ENCODE results near the gene TPK1. TPM values are rescaled to one million over a fixed set of nuclear protein-coding genes. Genes with fewer than 3 reads are reported as not detected.

Gene TPK1
- total RNA-seq, 3 donors from 2014 or later, result 9.2 to 10.5 (median 9.3) TPM

DNA sequence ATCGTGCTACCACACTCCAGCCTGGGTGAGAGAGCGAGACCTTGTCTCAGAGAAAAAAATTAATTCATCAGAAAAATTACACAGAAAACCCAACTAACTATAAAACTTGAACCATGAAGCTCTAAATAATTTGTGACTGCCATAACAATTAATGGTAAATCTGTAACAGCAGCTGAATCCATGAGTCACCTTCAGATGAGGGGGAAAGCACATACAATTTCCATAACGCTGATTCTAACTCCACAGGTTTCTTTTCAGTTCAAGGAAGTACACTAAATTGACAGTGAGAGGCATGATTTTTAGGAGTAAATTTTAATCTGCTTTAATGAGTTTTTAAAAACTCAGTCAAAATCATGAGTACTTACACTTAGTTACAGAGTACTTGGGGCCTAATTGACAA lies 312.2 kb downstream of the TPK1 start:
- Mint-ChIP-seq H3K4me3 (no peak overlapping the region), H3K9me3 (no peaks in the 10 kb centered on the region), H3K36me3 (ENCODE audit: insufficient read depth) (peaks cover 20% of the 10 kb centered on the region), H3K27me3 (ENCODE audit: low read depth) (no peaks in the 10 kb centered on the region), H3K4me1 (ENCODE audit: low read depth) (peaks cover 11% of the 10 kb centered on the region)
- no peak for DNase-seq
- ATAC-seq, result no peak

DNA sequence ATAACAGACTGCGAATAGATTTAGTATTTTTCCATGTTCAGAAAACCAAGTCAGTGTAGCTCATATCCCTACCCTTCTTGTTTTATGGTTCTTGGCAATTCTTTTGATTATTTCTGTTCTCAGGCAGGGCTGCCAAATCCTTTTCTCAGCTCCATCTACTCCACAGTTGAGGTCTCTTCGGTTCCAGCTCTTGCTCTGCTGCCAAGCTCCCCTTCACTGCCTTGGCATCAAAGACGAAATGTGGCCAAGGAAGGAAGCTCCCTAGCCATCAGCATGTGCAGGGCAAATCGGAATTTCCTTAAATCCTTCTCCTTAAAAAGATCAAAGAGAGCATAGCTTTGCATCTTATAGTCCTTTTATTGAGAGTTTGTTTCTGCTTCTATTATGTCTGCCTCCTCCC lies 315.9 kb downstream of the TPK1 start:
- H3K36me3 Mint-ChIP-seq (ENCODE audit: insufficient read depth), result peaks cover 14% of the 10 kb centered on the region
- H3K4me3 Mint-ChIP-seq, result no peak overlapping the region
- no peak for ATAC-seq
- DNase-seq, result no peak
- no peaks in the 10 kb centered on the region for H3K9me3 Mint-ChIP-seq
- peaks cover 21% of the 10 kb centered on the region for H3K4me1 Mint-ChIP-seq (ENCODE audit: low read depth)
- no peaks in the 10 kb centered on the region for H3K27me3 Mint-ChIP-seq (ENCODE audit: low read depth)

GRCh38 chr7:144518360-144518759 lies 317.5 kb downstream of the TPK1 start:
- no peaks in the 10 kb centered on the region for H3K9me3 Mint-ChIP-seq
- ATAC-seq, result no peak
- DNase-seq, result no peak
- H3K4me1 Mint-ChIP-seq (ENCODE audit: low read depth), result peaks cover 21% of the 10 kb centered on the region
- no peaks in the 10 kb centered on the region for H3K27me3 Mint-ChIP-seq (ENCODE audit: low read depth)
- no peak overlapping the region for H3K4me3 Mint-ChIP-seq
- H3K36me3 Mint-ChIP-seq (ENCODE audit: insufficient read depth), result peaks cover 10% of the 10 kb centered on the region

DNA sequence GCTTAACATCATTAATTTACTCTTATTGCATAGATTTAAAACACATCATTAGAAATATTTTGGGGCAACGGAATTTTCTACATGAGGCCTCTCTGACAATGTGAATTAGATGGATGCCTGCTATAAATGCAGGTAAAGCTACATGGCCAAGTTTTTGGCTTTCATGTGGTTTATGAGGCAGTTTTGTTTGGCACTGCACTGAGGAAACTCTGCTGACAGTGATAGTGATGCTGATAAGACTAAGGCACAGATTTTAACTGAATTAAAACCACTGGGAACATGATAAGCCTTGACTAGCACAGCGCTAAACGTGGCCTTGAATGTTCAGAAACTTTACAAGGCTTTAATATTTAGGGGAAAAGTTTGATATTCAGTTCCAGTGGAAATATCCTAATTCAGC lies 318.1 kb downstream of the TPK1 start:
- Mint-ChIP-seq H3K36me3 (ENCODE audit: insufficient read depth) (peaks cover 10% of the 10 kb centered on the region), H3K9me3 (no peaks in the 10 kb centered on the region), H3K4me1 (ENCODE audit: low read depth) (peaks cover 21% of the 10 kb centered on the region), H3K4me3 (no peak overlapping the region), H3K27me3 (ENCODE audit: low read depth) (no peaks in the 10 kb centered on the region)
- DNase-seq, result no peak
- no peak for ATAC-seq

GRCh38 chr7:144516729-144517525 lies 318.9 kb downstream of the TPK1 start:
- Mint-ChIP-seq H3K9me3 (no peaks in the 10 kb centered on the region), H3K36me3 (ENCODE audit: insufficient read depth) (peaks cover 5% of the 10 kb centered on the region), H3K4me3 (no peak overlapping the region), H3K27me3 (ENCODE audit: low read depth) (no peaks in the 10 kb centered on the region), H3K4me1 (ENCODE audit: low read depth) (peaks cover 21% of the 10 kb centered on the region)
- ATAC-seq, result no peak
- DNase-seq, result no peak

- Mint-ChIP-seq H3K27me3 (ENCODE audit: low read depth) (no peaks in the 10 kb centered on the region), H3K9me3 (no peaks in the 10 kb centered on the region), H3K4me1 (ENCODE audit: low read depth) (peaks cover 7% of the 10 kb centered on the region), H3K36me3 (ENCODE audit: insufficient read depth) (peaks cover 11% of the 10 kb centered on the region), H3K4me3 (no peak overlapping the region)
- DNase-seq (no peak), ATAC-seq (no peak)
These were observed 322.5 kb downstream of the TPK1 start for GRCh38 chr7:144513334-144513733.

GRCh38 chr7:144510621-144511020 lies 325.2 kb downstream of the TPK1 start:
- no peak for DNase-seq
- ATAC-seq, result no peak
- H3K4me1 Mint-ChIP-seq (ENCODE audit: low read depth), result no peaks in the 10 kb centered on the region
- no peak overlapping the region for H3K4me3 Mint-ChIP-seq
- H3K9me3 Mint-ChIP-seq, result no peaks in the 10 kb centered on the region
- no peaks in the 10 kb centered on the region for H3K27me3 Mint-ChIP-seq (ENCODE audit: low read depth)
- H3K36me3 Mint-ChIP-seq (ENCODE audit: insufficient read depth), result peaks cover 11% of the 10 kb centered on the region

- Mint-ChIP-seq H3K36me3 (ENCODE audit: insufficient read depth) (peaks cover 13% of the 10 kb centered on the region), H3K4me1 (ENCODE audit: low read depth) (no peaks in the 10 kb centered on the region), H3K4me3 (no peak overlapping the region), H3K9me3 (no peaks in the 10 kb centered on the region), H3K27me3 (ENCODE audit: low read depth) (no peaks in the 10 kb centered on the region)
- ATAC-seq, result no peak
- no peak for DNase-seq
These were observed 327.2 kb downstream of the TPK1 start for GRCh38 chr7:144508702-144509101.

DNA sequence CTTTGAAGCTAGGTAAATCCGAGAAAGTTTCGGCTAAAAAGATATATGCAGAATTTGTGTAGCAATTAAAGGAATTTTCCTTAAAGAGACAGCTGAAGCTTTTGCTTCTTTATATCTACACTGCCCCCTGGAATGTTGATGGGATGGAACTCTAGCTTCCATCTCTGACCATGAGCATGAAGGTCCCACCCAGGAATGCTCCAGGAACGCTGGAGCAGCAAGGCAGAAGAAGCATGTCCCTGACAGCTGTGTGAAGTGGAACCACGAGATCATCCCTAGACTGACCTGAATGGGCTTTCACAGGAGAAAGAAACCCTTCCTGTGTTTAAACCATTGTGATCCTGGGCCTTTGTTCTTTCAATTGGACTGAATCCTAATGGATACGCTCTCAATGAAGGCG lies 332.6 kb downstream of the TPK1 start:
- no peak overlapping the region for H3K4me3 Mint-ChIP-seq
- H3K4me1 Mint-ChIP-seq (ENCODE audit: low read depth), result no peaks in the 10 kb centered on the region
- H3K27me3 Mint-ChIP-seq (ENCODE audit: low read depth), result no peaks in the 10 kb centered on the region
- H3K9me3 Mint-ChIP-seq, result no peaks in the 10 kb centered on the region
- ATAC-seq, result no peak
- no peak for DNase-seq
- H3K36me3 Mint-ChIP-seq (ENCODE audit: insufficient read depth), result peaks cover 9% of the 10 kb centered on the region

- peaks cover 3% of the 10 kb centered on the region for H3K9me3 Mint-ChIP-seq
- peaks cover 8% of the 10 kb centered on the region for H3K36me3 Mint-ChIP-seq (ENCODE audit: insufficient read depth)
- ATAC-seq (no peak), DNase-seq (no peak)
- H3K4me1 Mint-ChIP-seq (ENCODE audit: low read depth), result no peaks in the 10 kb centered on the region
- H3K27me3 Mint-ChIP-seq (ENCODE audit: low read depth), result no peaks in the 10 kb centered on the region
- H3K4me3 Mint-ChIP-seq, result no peak overlapping the region
These were observed 335.6 kb downstream of the TPK1 start for GRCh38 chr7:144500225-144500624.

DNA sequence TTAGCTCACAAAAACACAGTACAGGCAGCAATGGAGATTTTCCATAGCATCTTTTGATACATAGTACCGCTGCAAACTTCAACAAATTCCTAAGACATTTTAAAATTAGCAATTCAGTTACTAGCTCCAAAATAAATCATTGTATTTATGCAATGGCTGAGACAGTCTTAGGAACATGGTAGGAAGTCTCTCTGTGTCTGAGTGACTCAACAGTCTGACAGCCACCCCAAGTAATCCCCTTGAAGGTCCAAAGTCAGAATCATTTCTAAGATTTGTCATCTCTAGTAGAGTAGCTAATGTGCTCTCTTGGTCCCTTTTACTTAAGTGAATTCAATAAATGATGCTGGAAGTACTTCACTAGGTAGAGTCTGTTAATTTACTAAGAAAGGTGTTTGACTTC lies 338.6 kb downstream of the TPK1 start:
- no peaks in the 10 kb centered on the region for H3K4me1 Mint-ChIP-seq (ENCODE audit: low read depth)
- no peaks in the 10 kb centered on the region for H3K27me3 Mint-ChIP-seq (ENCODE audit: low read depth)
- H3K4me3 Mint-ChIP-seq, result no peak overlapping the region
- DNase-seq, result no peak
- peaks cover 11% of the 10 kb centered on the region for H3K36me3 Mint-ChIP-seq (ENCODE audit: insufficient read depth)
- H3K9me3 Mint-ChIP-seq, result peaks cover 8% of the 10 kb centered on the region
- ATAC-seq, result no peak

DNA sequence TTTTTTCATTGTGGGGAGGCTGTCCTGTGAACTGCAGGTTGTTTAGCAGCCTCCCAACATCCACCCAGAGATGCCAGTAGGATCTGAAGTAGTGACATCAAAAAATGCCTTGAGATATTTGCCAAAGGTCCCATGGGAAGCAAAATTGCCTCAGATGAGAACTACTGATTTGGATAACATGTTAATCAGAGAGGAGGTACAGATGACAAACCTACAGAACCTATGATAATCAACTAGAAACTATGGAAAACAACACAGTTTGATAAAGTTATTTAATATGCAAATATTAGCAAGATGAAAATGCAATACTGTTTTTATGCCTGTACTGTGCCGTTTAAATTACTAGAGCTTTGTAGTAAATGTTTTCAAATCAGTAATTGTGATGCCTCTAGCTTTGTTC lies 341.5 kb downstream of the TPK1 start:
- Mint-ChIP-seq H3K27me3 (ENCODE audit: low read depth) (no peaks in the 10 kb centered on the region), H3K36me3 (ENCODE audit: insufficient read depth) (peaks cover 18% of the 10 kb centered on the region), H3K4me3 (no peak overlapping the region), H3K9me3 (peaks cover 8% of the 10 kb centered on the region), H3K4me1 (ENCODE audit: low read depth) (no peaks in the 10 kb centered on the region)
- no peak for ATAC-seq
- DNase-seq, result no peak

- Mint-ChIP-seq H3K27me3 (ENCODE audit: low read depth) (no peaks in the 10 kb centered on the region), H3K4me1 (ENCODE audit: low read depth) (no peaks in the 10 kb centered on the region), H3K36me3 (ENCODE audit: insufficient read depth) (peaks cover 22% of the 10 kb centered on the region), H3K4me3 (no peak overlapping the region), H3K9me3 (peaks cover 7% of the 10 kb centered on the region)
- ATAC-seq (no peak), DNase-seq (no peak)
These were observed 346.3 kb downstream of the TPK1 start for GRCh38 chr7:144489504-144489903.

- peaks cover 10% of the 10 kb centered on the region for H3K9me3 Mint-ChIP-seq
- peaks cover 23% of the 10 kb centered on the region for H3K36me3 Mint-ChIP-seq (ENCODE audit: insufficient read depth)
- no peak for ATAC-seq
- no peaks in the 10 kb centered on the region for H3K27me3 Mint-ChIP-seq (ENCODE audit: low read depth)
- no peak for DNase-seq
- H3K4me3 Mint-ChIP-seq, result no peak overlapping the region
- H3K4me1 Mint-ChIP-seq (ENCODE audit: low read depth), result no peaks in the 10 kb centered on the region
These were observed 346.9 kb downstream of the TPK1 start for GRCh38 chr7:144488977-144489376.

- Mint-ChIP-seq H3K4me1 (ENCODE audit: low read depth) (no peaks in the 10 kb centered on the region), H3K27me3 (ENCODE audit: low read depth) (no peaks in the 10 kb centered on the region), H3K36me3 (ENCODE audit: insufficient read depth) (peaks cover 25% of the 10 kb centered on the region), H3K9me3 (peaks cover 12% of the 10 kb centered on the region), H3K4me3 (no peak overlapping the region)
- DNase-seq (no peak), ATAC-seq (no peak)
These were observed 348.0 kb downstream of the TPK1 start for GRCh38 chr7:144487901-144488300.
